Measurements from ENCODE around the gene SUSD2.

The SUSD2 gene

DNA sequence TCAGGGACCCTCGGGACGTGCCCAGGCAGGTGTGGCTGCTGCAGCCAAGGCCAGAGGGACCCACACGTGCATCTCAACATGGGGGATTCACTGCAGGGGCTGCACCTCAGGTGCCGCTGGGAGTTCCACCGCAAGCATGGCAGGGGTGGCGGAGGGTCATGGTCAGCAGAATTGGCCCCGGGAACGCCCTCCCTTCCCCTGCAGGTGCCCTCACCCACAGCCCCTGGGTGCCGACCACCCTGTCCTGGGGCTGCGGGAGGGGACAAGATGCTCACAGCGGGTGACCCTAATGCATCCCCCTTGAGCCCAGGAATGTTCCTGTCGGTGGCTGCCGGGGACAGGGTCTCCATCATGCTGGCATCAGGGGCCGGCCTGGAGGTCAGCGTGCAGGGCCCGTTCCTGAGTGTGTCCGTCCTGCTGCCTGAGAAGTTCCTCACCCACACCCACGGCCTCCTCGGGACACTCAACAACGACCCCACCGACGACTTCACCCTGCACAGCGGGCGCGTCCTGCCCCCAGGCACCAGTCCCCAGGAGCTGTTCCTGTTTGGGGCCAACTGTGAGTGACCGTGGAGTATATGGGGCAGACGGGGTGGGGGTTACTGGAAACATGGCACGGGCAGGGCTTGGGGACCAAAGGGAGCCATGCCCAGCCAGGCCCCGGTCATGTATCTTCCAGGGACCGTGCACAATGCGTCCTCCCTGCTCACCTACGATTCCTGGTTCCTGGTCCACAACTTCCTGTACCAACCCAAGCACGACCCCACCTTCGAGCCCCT, 5.8 kb downstream of the SUSD2 start:
- Histone ChIP-seq H3K4me3 (ENCODE audit: low read depth in 1 of 2, low read length in 2 of 2) (no peak overlapping the region), H3K9me3 (ENCODE audit: control insufficient read depth in 1 of 2, low read length in 2 of 2) (no peaks in the 10 kb centered on the region), H3K27me3 (ENCODE audit: control insufficient read depth in 1 of 2, insufficient read depth in 2 of 2, low read length in 2 of 2) (no peaks in the 10 kb centered on the region), H3K27ac (ENCODE audit: low read depth, low read length) (no peak overlapping the region), H3K36me3 (ENCODE audit: control insufficient read depth in 1 of 2, insufficient read depth in 2 of 2, low read length in 2 of 2) (no peaks in the 10 kb centered on the region), H3K9ac (ENCODE audit: low read depth in 1 of 2, low read length in 2 of 2) (no peak overlapping the region), H3K4me1 (ENCODE audit: control insufficient read depth in 1 of 2, insufficient read depth in 2 of 2, low read length in 2 of 2) (peaks cover 3 to 8% of the 10 kb centered on the region in 2 donors)

DNA sequence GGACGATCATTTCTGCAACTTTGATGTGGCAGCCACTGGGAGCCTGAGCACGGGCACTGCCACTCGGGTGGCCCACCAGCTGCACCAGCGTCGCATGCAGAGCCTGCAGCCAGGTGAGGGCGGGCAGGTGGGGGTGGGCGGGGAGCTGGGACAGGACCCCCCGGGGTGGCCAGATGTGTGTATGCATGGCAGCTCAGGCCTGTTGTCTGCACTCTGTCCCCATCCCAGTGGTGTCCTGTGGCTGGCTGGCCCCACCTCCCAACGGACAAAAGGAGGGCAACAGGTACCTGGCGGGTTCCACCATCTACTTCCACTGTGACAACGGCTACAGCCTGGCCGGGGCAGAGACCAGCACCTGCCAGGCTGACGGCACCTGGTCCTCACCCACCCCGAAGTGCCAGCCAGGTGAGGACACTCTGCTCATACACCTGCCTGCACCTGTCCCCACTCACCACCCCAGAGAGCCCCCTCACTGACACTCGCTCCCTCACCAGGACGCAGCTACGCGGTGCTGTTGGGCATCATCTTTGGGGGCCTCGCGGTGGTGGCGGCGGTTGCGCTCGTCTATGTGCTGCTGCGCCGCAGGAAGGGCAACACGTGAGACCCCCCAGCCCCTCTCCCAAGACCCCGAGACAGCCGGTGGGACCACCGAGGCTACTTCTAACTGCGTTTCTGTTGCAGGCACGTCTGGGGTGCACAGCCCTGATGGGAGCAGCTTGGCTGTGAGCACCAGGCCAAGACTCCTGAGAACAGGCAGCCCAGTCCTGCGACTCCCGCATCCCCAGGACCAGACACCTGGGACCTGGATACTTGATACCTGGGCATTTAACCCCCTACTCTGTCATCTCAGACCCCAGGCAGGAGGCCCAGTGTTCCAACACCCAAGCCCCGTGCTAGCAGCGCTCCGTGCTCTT, 6.7 kb downstream of the SUSD2 start:
- H3K4me3 ChIP-seq (ENCODE audit: low read depth in 1 of 2, low read length in 2 of 2), result no peak overlapping the region
- H3K36me3 ChIP-seq (ENCODE audit: control insufficient read depth in 1 of 2, insufficient read depth in 2 of 2, low read length in 2 of 2), result no peaks in the 10 kb centered on the region
- no peaks in the 10 kb centered on the region for H3K27me3 ChIP-seq (ENCODE audit: control insufficient read depth in 1 of 2, insufficient read depth in 2 of 2, low read length in 2 of 2)
- H3K9ac ChIP-seq (ENCODE audit: low read depth in 1 of 2, low read length in 2 of 2), result no peak overlapping the region
- no peaks in the 10 kb centered on the region for H3K9me3 ChIP-seq (ENCODE audit: control insufficient read depth in 1 of 2, low read length in 2 of 2)
- no peak overlapping the region for H3K27ac ChIP-seq (ENCODE audit: low read depth, low read length)
- H3K4me1 ChIP-seq (ENCODE audit: control insufficient read depth in 1 of 2, insufficient read depth in 2 of 2, low read length in 2 of 2), result peaks cover 3 to 6% of the 10 kb centered on the region in 2 donors

- Histone ChIP-seq H3K36me3 (ENCODE audit: control insufficient read depth in 1 of 2, insufficient read depth in 2 of 2, low read length in 2 of 2) (no peaks in the 10 kb centered on the region), H3K9ac (ENCODE audit: low read depth in 1 of 2, low read length in 2 of 2) (no peak overlapping the region), H3K9me3 (ENCODE audit: control insufficient read depth in 1 of 2, low read length in 2 of 2) (no peaks in the 10 kb centered on the region), H3K4me1 (ENCODE audit: control insufficient read depth in 1 of 2, insufficient read depth in 2 of 2, low read length in 2 of 2) (peaks cover 3 to 6% of the 10 kb centered on the region in 2 donors), H3K27me3 (ENCODE audit: control insufficient read depth in 1 of 2, insufficient read depth in 2 of 2, low read length in 2 of 2) (no peaks in the 10 kb centered on the region), H3K4me3 (ENCODE audit: low read depth in 1 of 2, low read length in 2 of 2) (no peak overlapping the region), H3K27ac (ENCODE audit: low read depth, low read length) (no peak overlapping the region)
Observed at GRCh38 chr22:24188705-24189248, 7.5 kb downstream of the SUSD2 start.

- H3K27ac ChIP-seq (ENCODE audit: low read depth, low read length), result no peak overlapping the region
- H3K4me3 ChIP-seq (ENCODE audit: low read depth in 1 of 2, low read length in 2 of 2), result peak overlapping the region in 1 of 2 donors; percentile 11
- H3K27me3 ChIP-seq (ENCODE audit: control insufficient read depth in 1 of 2, insufficient read depth in 2 of 2, low read length in 2 of 2), result no peaks in the 10 kb centered on the region
- peak overlapping the region in 1 of 2 donors; percentile 12 for H3K9ac ChIP-seq (ENCODE audit: low read depth in 1 of 2, low read length in 2 of 2)
- no peaks in the 10 kb centered on the region for H3K36me3 ChIP-seq (ENCODE audit: control insufficient read depth in 1 of 2, insufficient read depth in 2 of 2, low read length in 2 of 2)
- peaks cover 3 to 6% of the 10 kb centered on the region in 2 donors for H3K4me1 ChIP-seq (ENCODE audit: control insufficient read depth in 1 of 2, insufficient read depth in 2 of 2, low read length in 2 of 2)
- no peaks in the 10 kb centered on the region for H3K9me3 ChIP-seq (ENCODE audit: control insufficient read depth in 1 of 2, low read length in 2 of 2)
Observed at GRCh38 chr22:24189249-24190158, 8.2 kb downstream of the SUSD2 start.

- Histone ChIP-seq H3K9me3 (ENCODE audit: control insufficient read depth in 1 of 2, low read length in 2 of 2) (no peaks in the 10 kb centered on the region), H3K27ac (ENCODE audit: low read depth, low read length) (no peak overlapping the region), H3K9ac (ENCODE audit: low read depth in 1 of 2, low read length in 2 of 2) (no peak overlapping the region), H3K27me3 (ENCODE audit: control insufficient read depth in 1 of 2, insufficient read depth in 2 of 2, low read length in 2 of 2) (no peaks in the 10 kb centered on the region), H3K4me3 (ENCODE audit: low read depth in 1 of 2, low read length in 2 of 2) (peak overlapping the region in 1 of 2 donors; percentile 11), H3K4me1 (ENCODE audit: control insufficient read depth in 1 of 2, insufficient read depth in 2 of 2, low read length in 2 of 2) (peaks cover 3 to 6% of the 10 kb centered on the region in 2 donors), H3K36me3 (ENCODE audit: control insufficient read depth in 1 of 2, insufficient read depth in 2 of 2, low read length in 2 of 2) (no peaks in the 10 kb centered on the region)
Observed at GRCh38 chr22:24190159-24190540, 8.9 kb downstream of the SUSD2 start.

DNA sequence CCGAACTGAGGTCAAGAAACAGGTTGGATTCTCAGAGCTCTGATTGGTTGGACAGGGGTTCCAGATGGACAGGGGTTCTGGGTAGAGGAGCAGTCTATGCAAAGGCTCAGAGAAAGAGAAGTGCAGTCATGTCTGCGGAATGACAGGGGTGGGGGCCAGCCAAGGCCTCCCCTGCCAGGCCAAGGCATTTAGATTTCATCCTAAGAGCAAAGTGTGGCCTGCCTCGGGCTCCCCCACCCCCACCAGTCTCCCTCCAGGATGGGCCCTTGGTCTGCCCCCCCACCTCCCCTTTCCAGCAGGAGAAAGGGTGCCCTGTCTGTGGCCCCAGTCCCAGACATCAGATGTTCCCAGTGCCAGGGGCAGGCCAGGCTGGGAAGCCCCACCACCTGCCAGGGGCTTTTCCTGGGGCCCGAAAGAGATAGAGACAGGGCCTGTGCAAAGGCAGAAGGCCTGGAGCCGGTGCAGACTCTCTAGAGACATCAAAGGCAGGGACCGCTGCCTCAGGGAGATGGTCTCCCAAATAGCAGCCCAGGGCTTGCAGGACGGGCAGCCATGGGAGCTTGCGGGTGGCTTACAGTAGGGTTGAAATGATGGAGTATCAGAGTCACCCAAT, 9.4 kb downstream of the SUSD2 start:
- Histone ChIP-seq H3K9me3 (ENCODE audit: control insufficient read depth in 1 of 2, low read length in 2 of 2) (no peaks in the 10 kb centered on the region), H3K4me1 (ENCODE audit: control insufficient read depth in 1 of 2, insufficient read depth in 2 of 2, low read length in 2 of 2) (peaks cover 5 to 6% of the 10 kb centered on the region in 2 donors), H3K36me3 (ENCODE audit: control insufficient read depth in 1 of 2, insufficient read depth in 2 of 2, low read length in 2 of 2) (no peaks in the 10 kb centered on the region), H3K9ac (ENCODE audit: low read depth in 1 of 2, low read length in 2 of 2) (no peak overlapping the region), H3K4me3 (ENCODE audit: low read depth in 1 of 2, low read length in 2 of 2) (no peak overlapping the region), H3K27me3 (ENCODE audit: control insufficient read depth in 1 of 2, insufficient read depth in 2 of 2, low read length in 2 of 2) (no peaks in the 10 kb centered on the region), H3K27ac (ENCODE audit: low read depth, low read length) (no peak overlapping the region)

DNA sequence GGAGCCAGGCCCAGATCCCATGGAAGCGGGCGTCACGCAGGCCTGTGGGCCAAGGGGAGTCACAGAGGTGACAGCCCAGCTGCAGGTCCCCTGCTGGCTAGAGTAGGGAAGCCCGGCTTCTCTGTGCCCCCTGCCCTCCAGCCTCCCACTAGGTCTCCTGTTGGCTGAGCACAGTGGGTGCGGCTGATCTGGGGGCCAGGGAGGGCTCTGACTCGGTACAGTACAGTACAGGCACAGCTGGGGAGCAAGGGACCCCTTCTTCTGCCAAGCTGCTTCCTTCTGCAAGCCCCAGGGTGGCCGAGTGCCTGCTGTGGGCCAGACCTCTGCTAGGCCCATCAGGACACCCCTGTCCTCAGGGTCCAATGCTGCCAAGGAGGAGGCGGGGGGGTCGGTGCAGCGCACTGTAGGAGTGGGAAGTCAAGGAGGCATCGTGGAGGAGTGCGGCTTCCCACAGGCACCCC, 10.1 kb downstream of the SUSD2 start:
- Histone ChIP-seq H3K27me3 (ENCODE audit: control insufficient read depth in 1 of 2, insufficient read depth in 2 of 2, low read length in 2 of 2) (no peaks in the 10 kb centered on the region), H3K4me1 (ENCODE audit: control insufficient read depth in 1 of 2, insufficient read depth in 2 of 2, low read length in 2 of 2) (peaks cover 6 to 10% of the 10 kb centered on the region in 2 donors), H3K27ac (ENCODE audit: low read depth, low read length) (no peak overlapping the region), H3K4me3 (ENCODE audit: low read depth in 1 of 2, low read length in 2 of 2) (no peak overlapping the region), H3K9ac (ENCODE audit: low read depth in 1 of 2, low read length in 2 of 2) (no peak overlapping the region), H3K36me3 (ENCODE audit: control insufficient read depth in 1 of 2, insufficient read depth in 2 of 2, low read length in 2 of 2) (no peaks in the 10 kb centered on the region), H3K9me3 (ENCODE audit: control insufficient read depth in 1 of 2, low read length in 2 of 2) (no peaks in the 10 kb centered on the region)

- Histone ChIP-seq H3K4me1 (ENCODE audit: control insufficient read depth in 1 of 2, insufficient read depth in 2 of 2, low read length in 2 of 2) (peaks cover 6 to 10% of the 10 kb centered on the region in 2 donors), H3K27me3 (ENCODE audit: control insufficient read depth in 1 of 2, insufficient read depth in 2 of 2, low read length in 2 of 2) (no peaks in the 10 kb centered on the region), H3K9me3 (ENCODE audit: control insufficient read depth in 1 of 2, low read length in 2 of 2) (no peaks in the 10 kb centered on the region), H3K36me3 (ENCODE audit: control insufficient read depth in 1 of 2, insufficient read depth in 2 of 2, low read length in 2 of 2) (no peaks in the 10 kb centered on the region), H3K4me3 (ENCODE audit: low read depth in 1 of 2, low read length in 2 of 2) (no peak overlapping the region), H3K27ac (ENCODE audit: low read depth, low read length) (no peak overlapping the region), H3K9ac (ENCODE audit: low read depth in 1 of 2, low read length in 2 of 2) (no peak overlapping the region)
Observed at GRCh38 chr22:24191893-24192292, 10.6 kb downstream of the SUSD2 start.

DNA sequence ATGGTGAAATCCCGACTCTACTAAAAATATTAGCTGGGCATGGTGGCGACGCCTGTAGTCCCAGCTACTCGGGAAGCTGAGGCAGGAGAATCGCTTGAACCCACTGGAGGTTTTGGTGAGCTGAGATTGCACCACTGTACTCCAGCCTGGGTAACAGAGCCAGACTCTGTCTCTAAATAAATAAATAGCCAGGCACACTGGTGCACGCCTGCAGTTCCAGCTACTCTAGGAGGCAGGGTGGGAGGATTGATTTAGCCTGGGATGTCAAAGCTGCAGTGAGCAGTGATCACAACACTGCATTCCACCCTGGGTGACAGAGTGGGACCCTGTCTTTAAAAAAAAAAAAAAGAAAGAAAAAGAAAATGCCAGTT, 17.4 kb downstream of the SUSD2 start:
- no peak overlapping the region for H3K9ac ChIP-seq (ENCODE audit: low read depth in 1 of 2, low read length in 2 of 2)
- H3K4me1 ChIP-seq (ENCODE audit: control insufficient read depth in 1 of 2, insufficient read depth in 2 of 2, low read length in 2 of 2), result peaks cover 0 to 7% of the 10 kb centered on the region in 2 donors
- H3K36me3 ChIP-seq (ENCODE audit: control insufficient read depth in 1 of 2, insufficient read depth in 2 of 2, low read length in 2 of 2), result no peaks in the 10 kb centered on the region
- no peak overlapping the region for H3K27ac ChIP-seq (ENCODE audit: low read depth, low read length)
- H3K9me3 ChIP-seq (ENCODE audit: control insufficient read depth in 1 of 2, low read length in 2 of 2), result no peaks in the 10 kb centered on the region
- no peaks in the 10 kb centered on the region for H3K27me3 ChIP-seq (ENCODE audit: control insufficient read depth in 1 of 2, insufficient read depth in 2 of 2, low read length in 2 of 2)
- no peak overlapping the region for H3K4me3 ChIP-seq (ENCODE audit: low read depth in 1 of 2, low read length in 2 of 2)

Measured in duodenal mucosa (tissue), 2 donors.